ENCODE results near the gene BMI1. TPM values are rescaled to one million over a fixed set of nuclear protein-coding genes. Genes with fewer than 3 reads are reported as not detected.

BMI1 gene
- total RNA-seq, result 35.3 TPM
- polyA plus RNA-seq (ENCODE audit: insufficient read depth in 1 of 8, insufficient read length in 8 of 8, low replicate concordance in 1 of 8), result 10 to 100 TPM; 37.0 to 55.0 (median 46.7) TPM
- long read RNA-seq, donor 1, partial matches to known transcripts, result 0 of 2 reads
- long read RNA-seq, donor 1, other reads (novel, unspliced or antisense), result 0 of 2 reads
- long read RNA-seq, donor 2, result 0 reads
- long read RNA-seq, donor 3, transcript BMI1-201 (10 exons, 3,428 nt), result major isoform, 19 of 20 reads
- long read RNA-seq, donor 3, partial matches to known transcripts, result 0 of 20 reads
- long read RNA-seq, donor 3, other reads (novel, unspliced or antisense), result 0 of 20 reads
- long read RNA-seq, donor 4, transcript BMI1-201 (10 exons, 3,428 nt), result major isoform, 5 of 6 reads
- long read RNA-seq, donor 4, partial matches to known transcripts, result 0 of 6 reads
- long read RNA-seq, donor 4, other reads (novel, unspliced or antisense), result 0 of 6 reads
- long read RNA-seq, donor 5, transcript BMI1-201 (10 exons, 3,428 nt), result major isoform, 27 of 38 reads
- long read RNA-seq, donor 5, partial matches to known transcripts, result 8 of 38 reads
- long read RNA-seq, donor 5, other reads (novel, unspliced or antisense), result 0 of 38 reads
- long read RNA-seq, donor 6, transcript BMI1-201 (10 exons, 3,428 nt), result major isoform, 18 of 18 reads
- long read RNA-seq, donor 6, partial matches to known transcripts, result 0 of 18 reads
- long read RNA-seq, donor 6, other reads (novel, unspliced or antisense), result 0 of 18 reads
- long read RNA-seq, donor 7, transcript BMI1-201 (10 exons, 3,428 nt), result major isoform, 9 of 23 reads
- long read RNA-seq, donor 7, partial matches to known transcripts, result 14 of 23 reads
- long read RNA-seq, donor 7, other reads (novel, unspliced or antisense), result 0 of 23 reads
- long read RNA-seq, donor 8, transcript BMI1-201 (10 exons, 3,428 nt), result major isoform, 7 of 7 reads
- long read RNA-seq, donor 8, partial matches to known transcripts, result 0 of 7 reads
- long read RNA-seq, donor 8, other reads (novel, unspliced or antisense), result 0 of 7 reads
- long read RNA-seq, donor 9, transcript BMI1-201 (10 exons, 3,428 nt), result major isoform, 6 of 15 reads
- long read RNA-seq, donor 9, partial matches to known transcripts, result 9 of 15 reads
- long read RNA-seq, donor 9, other reads (novel, unspliced or antisense), result 0 of 15 reads
- long read RNA-seq, donor 10, transcript BMI1-201 (10 exons, 3,428 nt), result major isoform, 16 of 16 reads
- long read RNA-seq, donor 10, partial matches to known transcripts, result 0 of 16 reads
- long read RNA-seq, donor 10, other reads (novel, unspliced or antisense), result 0 of 16 reads
- long read RNA-seq, donor 11, transcript BMI1-201 (10 exons, 3,428 nt), result major isoform, 5 of 16 reads
- long read RNA-seq, donor 11, partial matches to known transcripts, result 11 of 16 reads
- long read RNA-seq, donor 11, other reads (novel, unspliced or antisense), result 0 of 16 reads

DNA sequence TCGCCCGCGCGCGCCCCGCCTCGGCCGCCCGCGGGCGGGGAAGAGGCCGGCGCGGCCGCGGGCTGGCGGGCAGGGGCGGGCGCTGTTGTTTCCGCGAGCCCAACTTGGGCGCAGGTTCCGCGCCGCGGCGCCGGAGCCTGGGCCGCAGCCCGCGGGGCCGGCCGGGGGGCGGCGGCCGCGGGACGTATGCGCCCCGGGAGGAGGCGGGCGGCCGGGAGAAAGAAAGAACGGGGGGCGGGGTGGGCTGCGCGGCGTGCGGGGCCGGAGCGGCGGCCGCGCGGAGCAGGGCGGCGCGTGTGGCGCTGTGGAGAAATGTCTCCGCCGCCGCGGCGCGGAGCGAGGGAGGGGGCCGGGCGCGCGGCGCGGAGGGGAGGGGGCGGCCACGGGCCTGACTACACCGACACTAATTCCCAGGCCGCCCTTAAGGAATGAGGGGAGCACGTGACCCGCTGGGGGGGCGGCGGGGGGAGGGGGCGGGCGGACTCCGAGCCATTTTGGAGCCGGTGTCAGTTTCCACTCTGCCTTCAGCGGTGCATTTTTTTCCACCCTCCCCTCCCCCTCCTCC lies at the start of gene BMI1:
Gene BMI1 (plus strand): TSS at position 509 of the 565 bp plus-strand sequence. CDS start 5,351 bp downstream, outside the sequence.
- H3K4me3 ChIP-seq (ENCODE audit: low read length), result peak within 1 kb of the TSS; percentile 74
- peaks cover 19% of the 10 kb centered on the region for H3K4me1 ChIP-seq (ENCODE audit: control insufficient read depth, insufficient read depth, low read length)
- peak within 1 kb of the TSS; percentile 85 for H3K27ac ChIP-seq (ENCODE audit: low read length)
- under 1% methylated on average over 69 of the region's 85 CpGs for WGBS (ENCODE audit: insufficient coverage)
- no peaks in the 10 kb centered on the region for H3K9me3 ChIP-seq (replicated peaks; ENCODE audit: control insufficient read depth, low read depth, low read length)
- no peaks in the 10 kb centered on the region for H3K36me3 ChIP-seq (ENCODE audit: control insufficient read depth, insufficient read depth, low read length)
- DNase-seq, result peak; percentile 94
- H3K27me3 ChIP-seq (ENCODE audit: control insufficient read depth, insufficient read depth, low read length), result peaks cover 21% of the 10 kb centered on the region

DNA sequence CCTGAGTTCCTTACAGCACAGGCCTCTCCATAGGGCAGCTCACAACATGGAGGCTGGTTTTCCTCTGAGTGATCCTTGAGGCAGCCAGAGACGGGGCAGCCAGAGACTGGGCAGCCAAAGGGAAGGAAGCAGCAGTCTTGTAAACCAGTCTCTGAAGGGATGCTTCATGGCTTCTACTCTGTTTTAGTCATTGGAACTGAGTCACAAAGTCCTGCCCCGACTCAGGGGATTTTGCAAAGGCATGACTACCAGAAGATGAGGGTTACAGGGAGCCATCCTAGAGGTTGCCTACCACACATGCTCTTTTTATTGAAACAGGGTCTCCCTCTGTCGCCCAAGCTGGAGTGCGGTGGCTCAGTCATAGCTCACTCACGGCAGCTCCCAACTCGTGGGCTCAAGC lies 49.1 kb upstream of the BMI1 start:
- 74% methylated on average over 6 of the region's 6 CpGs for WGBS (ENCODE audit: insufficient coverage)
- no peaks in the 10 kb centered on the region for H3K27me3 ChIP-seq (ENCODE audit: control insufficient read depth, insufficient read depth, low read length)
- H3K36me3 ChIP-seq (ENCODE audit: control insufficient read depth, insufficient read depth, low read length), result no peaks in the 10 kb centered on the region

DNA sequence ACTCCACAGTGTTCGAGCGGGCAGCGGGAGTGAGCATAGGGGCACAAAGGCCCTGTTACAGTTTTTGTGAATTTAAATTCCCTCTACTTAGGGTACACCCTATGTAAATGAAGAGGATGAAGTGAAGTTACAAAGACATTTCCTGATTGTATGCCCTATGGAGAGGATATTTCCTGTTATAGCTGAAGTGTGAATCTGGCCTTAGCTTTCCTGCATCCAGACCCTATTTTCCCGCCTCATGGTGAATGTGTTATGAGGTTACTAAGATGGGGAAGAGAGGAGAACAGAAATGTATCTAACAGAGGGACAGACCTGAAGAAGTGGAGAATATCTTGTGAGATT lies 42.5 kb upstream of the BMI1 start:
- no CpG with 5 or more reads among the region's 4 CpGs for WGBS (ENCODE audit: insufficient coverage)
- H3K4me3 ChIP-seq (ENCODE audit: low read length), result no peak overlapping the region
- no peaks in the 10 kb centered on the region for H3K4me1 ChIP-seq (ENCODE audit: control insufficient read depth, insufficient read depth, low read length)
- DNase-seq, result no peak
- H3K27ac ChIP-seq (ENCODE audit: low read length), result no peak overlapping the region
- peaks cover 2% of the 10 kb centered on the region for H3K27me3 ChIP-seq (ENCODE audit: control insufficient read depth, insufficient read depth, low read length)
- no peaks in the 10 kb centered on the region for H3K36me3 ChIP-seq (ENCODE audit: control insufficient read depth, insufficient read depth, low read length)
- no peaks in the 10 kb centered on the region for H3K9me3 ChIP-seq (replicated peaks; ENCODE audit: control insufficient read depth, low read depth, low read length)

More for the DNA sequence above, 49.1 kb upstream of the BMI1 start:
- Histone ChIP-seq H3K9me3 (replicated peaks; ENCODE audit: control insufficient read depth, low read depth, low read length) (no peaks in the 10 kb centered on the region), H3K27ac (ENCODE audit: low read length) (no peak overlapping the region), H3K4me3 (ENCODE audit: low read length) (no peak overlapping the region), H3K4me1 (ENCODE audit: control insufficient read depth, insufficient read depth, low read length) (no peaks in the 10 kb centered on the region)
- DNase-seq, result no peak

GRCh38 chr10:22280078-22280477 lies 40.8 kb upstream of the BMI1 start:
- Histone ChIP-seq H3K4me1 (ENCODE audit: control insufficient read depth, insufficient read depth, low read length) (no peaks in the 10 kb centered on the region), H3K27ac (ENCODE audit: low read length) (no peak overlapping the region), H3K27me3 (ENCODE audit: control insufficient read depth, insufficient read depth, low read length) (peaks cover 2% of the 10 kb centered on the region), H3K36me3 (ENCODE audit: control insufficient read depth, insufficient read depth, low read length) (no peaks in the 10 kb centered on the region), H3K4me3 (ENCODE audit: low read length) (no peak overlapping the region), H3K9me3 (replicated peaks; ENCODE audit: control insufficient read depth, low read depth, low read length) (no peaks in the 10 kb centered on the region)
- 27% methylated on average over 6 of the region's 6 CpGs for WGBS (ENCODE audit: insufficient coverage)
- DNase-seq, result no peak

DNA sequence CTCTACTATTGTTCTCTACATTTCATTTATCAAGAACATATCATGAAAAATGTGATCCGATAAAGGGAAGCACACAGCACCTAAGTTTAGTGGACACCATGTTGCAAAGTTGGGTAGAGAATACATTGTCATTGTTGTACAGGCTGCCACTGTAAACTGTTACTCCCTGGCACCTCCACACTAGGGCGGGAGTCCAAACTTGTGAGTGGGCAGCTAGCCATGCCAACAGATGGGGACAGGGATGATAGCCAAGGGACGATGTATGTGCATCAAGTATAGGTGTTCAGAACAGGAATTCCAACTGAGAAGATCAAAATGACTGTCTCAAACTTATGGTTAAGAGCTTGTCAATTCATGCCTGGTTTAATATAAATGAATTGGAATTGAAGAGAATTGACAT lies 35.8 kb upstream of the BMI1 start:
- peak; percentile 16 for DNase-seq
- no peaks in the 10 kb centered on the region for H3K36me3 ChIP-seq (ENCODE audit: control insufficient read depth, insufficient read depth, low read length)
- 60% methylated on average over 1 of the region's 3 CpGs for WGBS (ENCODE audit: insufficient coverage)

DNA sequence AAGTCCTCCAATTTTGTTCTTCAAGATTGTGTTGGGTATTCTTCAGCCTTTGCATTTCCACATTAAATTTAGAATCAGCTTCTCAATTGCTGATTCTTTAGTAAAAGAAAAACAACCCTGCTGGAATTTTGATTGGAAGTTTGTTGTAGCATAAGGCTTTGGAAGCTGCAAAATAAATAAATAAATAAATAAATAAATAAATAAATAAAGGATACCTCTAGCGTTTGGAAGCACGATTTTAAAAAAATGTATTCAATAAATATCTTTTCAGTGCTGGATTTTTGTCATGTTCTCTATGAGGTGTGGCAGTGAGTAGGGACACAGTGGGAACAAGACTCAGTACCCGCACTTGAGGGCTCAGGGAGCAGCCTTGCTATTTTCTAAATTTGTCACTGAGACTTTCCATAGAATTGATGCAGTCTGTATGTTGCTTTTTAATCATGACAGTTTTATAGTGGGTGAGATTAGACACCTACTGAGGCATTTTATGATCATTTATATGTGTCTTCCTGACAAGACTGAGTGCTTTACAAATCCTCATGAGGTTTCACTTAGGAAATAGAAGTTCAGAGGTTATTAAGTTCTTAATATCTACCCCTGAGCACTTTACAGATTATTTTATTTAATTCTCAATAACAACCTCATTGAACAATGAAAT lies 27.0 kb upstream of the BMI1 start:
- no peaks in the 10 kb centered on the region for H3K4me1 ChIP-seq (ENCODE audit: control insufficient read depth, insufficient read depth, low read length)

More for the DNA sequence above, 35.8 kb upstream of the BMI1 start:
- Histone ChIP-seq H3K27ac (ENCODE audit: low read length) (no peak overlapping the region), H3K4me1 (ENCODE audit: control insufficient read depth, insufficient read depth, low read length) (no peaks in the 10 kb centered on the region), H3K9me3 (replicated peaks; ENCODE audit: control insufficient read depth, low read depth, low read length) (no peaks in the 10 kb centered on the region), H3K4me3 (ENCODE audit: low read length) (no peak overlapping the region), H3K27me3 (ENCODE audit: control insufficient read depth, insufficient read depth, low read length) (peaks cover under 1% of the 10 kb centered on the region)

GRCh38 chr10:22294694-22295093 lies 26.2 kb upstream of the BMI1 start:
- no peak overlapping the region for H3K4me3 ChIP-seq (ENCODE audit: low read length)
- no peaks in the 10 kb centered on the region for H3K9me3 ChIP-seq (replicated peaks; ENCODE audit: control insufficient read depth, low read depth, low read length)
- H3K4me1 ChIP-seq (ENCODE audit: control insufficient read depth, insufficient read depth, low read length), result no peaks in the 10 kb centered on the region
- peaks cover 2% of the 10 kb centered on the region for H3K27me3 ChIP-seq (ENCODE audit: control insufficient read depth, insufficient read depth, low read length)
- H3K36me3 ChIP-seq (ENCODE audit: control insufficient read depth, insufficient read depth, low read length), result no peaks in the 10 kb centered on the region
- no peak overlapping the region for H3K27ac ChIP-seq (ENCODE audit: low read length)
- WGBS (ENCODE audit: insufficient coverage), result no CpG with 5 or more reads among the region's 2 CpGs
- DNase-seq, result no peak

More for the DNA sequence above, 27.0 kb upstream of the BMI1 start:
- DNase-seq, result no peak
- H3K36me3 ChIP-seq (ENCODE audit: control insufficient read depth, insufficient read depth, low read length), result no peaks in the 10 kb centered on the region
- no peak overlapping the region for H3K27ac ChIP-seq (ENCODE audit: low read length)
- no peaks in the 10 kb centered on the region for H3K9me3 ChIP-seq (replicated peaks; ENCODE audit: control insufficient read depth, low read depth, low read length)
- peaks cover 2% of the 10 kb centered on the region for H3K27me3 ChIP-seq (ENCODE audit: control insufficient read depth, insufficient read depth, low read length)
- no CpG with 5 or more reads among the region's 3 CpGs for WGBS (ENCODE audit: insufficient coverage)
- H3K4me3 ChIP-seq (ENCODE audit: low read length), result no peak overlapping the region

GRCh38 chr10:22301193-22301592 lies 19.7 kb upstream of the BMI1 start:
- Histone ChIP-seq H3K4me1 (ENCODE audit: control insufficient read depth, insufficient read depth, low read length) (no peaks in the 10 kb centered on the region), H3K9me3 (replicated peaks; ENCODE audit: control insufficient read depth, low read depth, low read length) (no peaks in the 10 kb centered on the region), H3K36me3 (ENCODE audit: control insufficient read depth, insufficient read depth, low read length) (no peaks in the 10 kb centered on the region), H3K4me3 (ENCODE audit: low read length) (no peak overlapping the region), H3K27ac (ENCODE audit: low read length) (no peak overlapping the region), H3K27me3 (ENCODE audit: control insufficient read depth, insufficient read depth, low read length) (peaks cover 2% of the 10 kb centered on the region)
- DNase-seq, result no peak
- WGBS (ENCODE audit: insufficient coverage), result 82% methylated on average over 4 of the region's 4 CpGs

- Histone ChIP-seq H3K27me3 (ENCODE audit: control insufficient read depth, insufficient read depth, low read length) (no peaks in the 10 kb centered on the region), H3K4me3 (ENCODE audit: low read length) (no peak overlapping the region), H3K9me3 (replicated peaks; ENCODE audit: control insufficient read depth, low read depth, low read length) (no peaks in the 10 kb centered on the region), H3K27ac (ENCODE audit: low read length) (no peak overlapping the region), H3K4me1 (ENCODE audit: control insufficient read depth, insufficient read depth, low read length) (no peaks in the 10 kb centered on the region), H3K36me3 (ENCODE audit: control insufficient read depth, insufficient read depth, low read length) (no peaks in the 10 kb centered on the region)
- DNase-seq, result no peak
- no CpG with 5 or more reads among the region's 3 CpGs for WGBS (ENCODE audit: insufficient coverage)
Observed at GRCh38 chr10:22303461-22303860, 17.4 kb upstream of the BMI1 start.
